ENCODE data around the gene RMC1. TPM values are rescaled to one million over a fixed set of nuclear protein-coding genes. Genes with fewer than 3 reads are reported as not detected.
"Not testable (repeated sequence)": the region's sequence is repeated elsewhere in the genome, so short reads cannot be mapped to it uniquely, and the experiment has no call there.

RMC1 gene
- total and polyA plus RNA-seq, 2 donors, result 16.8 to 24.4 TPM

DNA sequence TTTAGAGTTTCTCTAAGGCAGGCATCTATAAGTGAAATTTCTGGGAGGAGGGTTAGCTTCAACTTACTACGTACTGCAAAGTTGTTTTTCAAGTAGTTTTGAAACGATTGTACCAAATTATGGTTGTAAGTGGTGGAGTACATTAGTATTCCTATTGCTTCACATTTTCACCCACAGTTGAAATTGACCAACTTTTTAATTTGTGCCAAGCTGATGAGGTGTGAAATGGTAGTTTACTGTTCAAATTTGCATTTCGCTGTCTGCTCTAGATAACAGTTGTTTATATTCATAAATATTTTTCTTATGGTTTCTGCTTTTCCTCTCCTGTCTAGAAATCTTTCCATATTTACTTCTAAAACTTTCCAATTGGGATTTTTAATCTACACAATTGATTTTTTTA lies 64.4 kb downstream of the RMC1 start:
- DNase-seq (ENCODE audit: extremely low spot score), result no peak
- Histone ChIP-seq H3K36me3 (ENCODE audit: insufficient read depth) (peaks cover 4% of the 10 kb centered on the region), H3K4me1 (ENCODE audit: insufficient read depth) (no peaks in the 10 kb centered on the region), H3K4me3 (ENCODE audit: low read depth, low read length) (no peak overlapping the region), H3K27ac (ENCODE audit: low read depth) (no peak overlapping the region)
- WGBS, result 95% methylated on average over 3 of the region's 3 CpGs

- H3K27ac ChIP-seq (ENCODE audit: low read depth), result peak overlapping the region; percentile 10
Observed at GRCh38 chr18:23568281-23569138, 65.2 kb downstream of the RMC1 start.

DNA sequence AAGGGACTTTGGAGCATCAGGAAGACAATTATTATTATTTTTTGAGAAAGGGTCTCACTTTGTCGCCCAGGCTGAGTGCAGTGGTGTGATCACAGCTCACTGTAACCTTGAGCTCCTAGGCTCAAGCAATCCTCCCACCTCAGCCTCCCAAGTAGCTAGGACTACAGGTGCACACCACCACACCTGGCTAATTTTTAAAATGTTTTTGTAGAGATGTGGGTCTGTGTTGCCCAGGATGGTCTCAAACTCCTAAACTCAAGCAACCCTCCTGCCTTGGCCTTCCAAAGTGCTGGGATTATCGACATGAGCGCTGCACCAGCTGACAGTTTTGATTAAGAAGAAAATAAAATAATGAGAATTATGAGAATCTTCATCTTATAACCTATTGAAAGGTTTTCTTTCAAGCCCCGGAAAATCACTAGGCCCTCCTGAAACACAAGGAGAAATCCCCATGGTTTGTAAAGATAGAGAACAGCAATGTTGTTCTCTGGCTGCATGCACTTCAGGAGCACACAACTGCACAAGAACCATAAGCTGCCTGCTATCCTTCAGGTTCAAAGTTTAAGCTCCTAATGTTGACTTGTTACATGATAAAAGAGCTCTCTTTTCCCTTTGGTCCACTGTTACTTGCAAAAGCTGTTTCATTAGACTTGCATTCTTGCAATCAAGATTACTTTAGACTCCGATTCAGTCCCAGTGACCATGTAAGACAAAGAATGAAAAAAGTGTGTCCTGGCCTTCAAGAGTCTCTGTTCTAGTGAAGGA lies 66.2 kb downstream of the RMC1 start:
- H3K27ac ChIP-seq (ENCODE audit: low read depth), result no peak overlapping the region
- H3K4me3 ChIP-seq (ENCODE audit: low read depth, low read length), result no peak overlapping the region
- H3K4me1 ChIP-seq (ENCODE audit: insufficient read depth), result no peaks in the 10 kb centered on the region
- H3K36me3 ChIP-seq (ENCODE audit: insufficient read depth), result peaks cover 4% of the 10 kb centered on the region
- WGBS, result 97% methylated on average over 5 of the region's 5 CpGs
- DNase-seq (ENCODE audit: extremely low spot score), result no peak

More at GRCh38 chr18:23568281-23569138, 65.2 kb downstream of the RMC1 start:
- 77% methylated on average over 7 of the region's 7 CpGs for WGBS
- H3K4me3 ChIP-seq (ENCODE audit: low read depth, low read length), result no peak overlapping the region
- DNase-seq (ENCODE audit: extremely low spot score), result no peak
- peaks cover 4% of the 10 kb centered on the region for H3K36me3 ChIP-seq (ENCODE audit: insufficient read depth)
- H3K4me1 ChIP-seq (ENCODE audit: insufficient read depth), result no peaks in the 10 kb centered on the region

GRCh38 chr18:23570912-23571504 lies 67.7 kb downstream of the RMC1 start:
- H3K27ac ChIP-seq (ENCODE audit: low read depth), result no peak overlapping the region
- whole genome bisulfite sequencing, result 98% methylated on average over 3 of the region's 3 CpGs
- no peaks in the 10 kb centered on the region for H3K4me1 ChIP-seq (ENCODE audit: insufficient read depth)
- DNase-seq (ENCODE audit: extremely low spot score), result no peak
- no peak overlapping the region for H3K4me3 ChIP-seq (ENCODE audit: low read depth, low read length)
- peaks cover 3% of the 10 kb centered on the region for H3K36me3 ChIP-seq (ENCODE audit: insufficient read depth)

GRCh38 chr18:23572012-23572411 lies 68.7 kb downstream of the RMC1 start:
- no peak overlapping the region for H3K27ac ChIP-seq (ENCODE audit: low read depth)
- peaks cover 2% of the 10 kb centered on the region for H3K36me3 ChIP-seq (ENCODE audit: insufficient read depth)
- no peaks in the 10 kb centered on the region for H3K4me1 ChIP-seq (ENCODE audit: insufficient read depth)
- 86% methylated on average over 2 of the region's 2 CpGs for WGBS
- DNase-seq (ENCODE audit: extremely low spot score), result no peak
- H3K4me3 ChIP-seq (ENCODE audit: low read depth, low read length), result no peak overlapping the region

DNA sequence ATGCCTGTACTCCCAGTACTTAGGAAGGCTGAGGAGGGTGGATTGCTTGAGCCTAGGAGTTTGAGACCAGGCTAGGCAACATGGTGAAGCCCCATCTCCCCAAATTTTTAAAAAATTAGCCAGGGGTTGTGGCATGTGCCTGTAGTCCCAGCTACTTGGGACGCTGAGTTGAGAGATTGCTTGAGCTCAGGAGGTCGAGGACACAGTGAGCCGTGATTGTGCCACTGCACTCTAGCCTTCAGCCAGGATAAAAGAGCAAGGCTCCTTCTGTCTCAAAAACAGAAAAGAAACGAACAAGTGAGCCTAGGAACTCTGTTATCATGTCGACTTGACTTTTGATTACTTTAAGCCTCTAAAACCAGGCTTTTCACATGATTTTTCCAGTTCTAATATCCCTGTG lies 69.3 kb downstream of the RMC1 start:
- peaks cover 2% of the 10 kb centered on the region for H3K36me3 ChIP-seq (ENCODE audit: insufficient read depth)
- H3K27ac ChIP-seq (ENCODE audit: low read depth), result no peak overlapping the region
- 81% methylated on average over 5 of the region's 5 CpGs for WGBS
- no peaks in the 10 kb centered on the region for H3K4me1 ChIP-seq (ENCODE audit: insufficient read depth)
- DNase-seq (ENCODE audit: extremely low spot score), result no peak
- no peak overlapping the region for H3K4me3 ChIP-seq (ENCODE audit: low read depth, low read length)

GRCh38 chr18:23573020-23573419 lies 69.7 kb downstream of the RMC1 start:
- Histone ChIP-seq H3K27ac (ENCODE audit: low read depth) (no peak overlapping the region), H3K36me3 (ENCODE audit: insufficient read depth) (peaks cover 2% of the 10 kb centered on the region), H3K4me1 (ENCODE audit: insufficient read depth) (no peaks in the 10 kb centered on the region), H3K4me3 (ENCODE audit: low read depth, low read length) (no peak overlapping the region)
- 92% methylated on average over 4 of the region's 4 CpGs for WGBS
- no peak for DNase-seq (ENCODE audit: extremely low spot score)

GRCh38 chr18:23573626-23574431 lies 70.5 kb downstream of the RMC1 start:
- DNase-seq (ENCODE audit: extremely low spot score), result no peak
- H3K4me1 ChIP-seq (ENCODE audit: insufficient read depth), result no peaks in the 10 kb centered on the region
- 58% methylated on average over 6 of the region's 6 CpGs for WGBS
- H3K36me3 ChIP-seq (ENCODE audit: insufficient read depth), result no peaks in the 10 kb centered on the region
- H3K27ac ChIP-seq (ENCODE audit: low read depth), result peak overlapping the region; percentile 28
- H3K4me3 ChIP-seq (ENCODE audit: low read depth, low read length), result no peak overlapping the region

DNA sequence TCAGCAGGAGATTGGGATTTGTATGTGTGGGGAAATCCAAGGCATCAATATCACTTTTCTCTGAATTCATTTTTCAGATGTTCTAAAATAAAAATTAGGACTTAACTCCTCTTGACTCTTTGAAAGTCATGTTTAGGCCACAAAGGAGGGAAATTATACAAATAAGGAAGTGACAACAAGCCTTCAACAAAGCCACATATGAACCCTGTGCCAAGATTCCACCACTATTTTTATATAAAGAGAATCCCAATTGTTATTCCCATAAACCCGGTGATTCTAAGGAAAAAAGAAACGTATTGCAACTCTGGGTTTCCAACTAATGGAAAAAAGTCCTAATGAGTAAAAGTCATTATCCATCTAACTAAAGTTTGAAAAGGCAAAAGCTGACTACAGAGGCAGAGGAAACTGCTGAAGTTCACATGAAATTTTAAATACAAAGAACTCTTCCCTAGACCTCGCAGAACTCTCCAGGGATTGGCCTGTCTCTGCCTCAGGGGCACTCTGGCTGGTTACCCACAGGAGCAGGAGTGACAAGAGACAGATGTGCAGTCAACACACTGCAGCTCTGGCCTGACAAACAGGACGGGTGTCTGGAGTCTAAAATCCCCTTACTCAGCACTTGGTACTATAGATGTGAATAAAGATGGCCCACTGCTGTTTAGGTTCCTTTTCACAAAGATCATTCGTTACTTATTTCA lies 71.4 kb downstream of the RMC1 start:
- 56% methylated on average over 5 of the region's 5 CpGs for WGBS
- Histone ChIP-seq H3K4me3 (ENCODE audit: low read depth, low read length) (no peak overlapping the region), H3K36me3 (ENCODE audit: insufficient read depth) (no peaks in the 10 kb centered on the region), H3K27ac (ENCODE audit: low read depth) (peak overlapping the region; percentile 51), H3K4me1 (ENCODE audit: insufficient read depth) (no peaks in the 10 kb centered on the region)
- DNase-seq (ENCODE audit: extremely low spot score), result no peak

- DNase-seq (ENCODE audit: extremely low spot score), result no peak
- Histone ChIP-seq H3K4me3 (ENCODE audit: low read depth, low read length) (no peak overlapping the region), H3K36me3 (ENCODE audit: insufficient read depth) (no peaks in the 10 kb centered on the region), H3K27ac (ENCODE audit: low read depth) (no peak overlapping the region), H3K4me1 (ENCODE audit: insufficient read depth) (no peaks in the 10 kb centered on the region)
- WGBS, result 96% methylated on average over 7 of the region's 7 CpGs
Observed at GRCh38 chr18:23575309-23575651, 72.0 kb downstream of the RMC1 start.

DNA sequence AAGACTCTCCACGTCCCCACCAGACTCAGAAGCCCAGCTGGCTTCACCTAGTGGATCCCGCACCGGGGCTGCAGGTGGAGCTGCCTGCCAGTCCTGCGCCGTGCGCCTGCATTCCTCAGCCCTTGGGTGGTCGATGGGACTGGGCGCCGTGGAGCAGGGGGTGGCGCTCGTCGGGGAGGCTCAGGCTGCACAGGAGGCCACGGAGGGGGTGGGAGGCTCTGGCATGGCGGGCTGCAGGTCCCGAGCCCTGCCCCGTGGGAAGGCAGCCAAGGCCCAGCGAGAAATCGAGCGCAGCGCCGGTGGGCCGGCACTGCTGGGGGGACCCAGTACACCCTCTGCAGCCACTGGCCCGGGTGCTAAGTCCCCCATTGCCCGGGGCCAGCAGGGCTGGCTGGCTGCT lies 74.2 kb downstream of the RMC1 start:
- H3K4me3 ChIP-seq (ENCODE audit: low read depth, low read length); H3K4me1 ChIP-seq (ENCODE audit: insufficient read depth); H3K36me3 ChIP-seq (ENCODE audit: insufficient read depth); DNase-seq (ENCODE audit: extremely low spot score); H3K27ac ChIP-seq (ENCODE audit: low read depth): not testable (repeated sequence)
- WGBS, result 97% methylated on average over 24 of the region's 24 CpGs

DNA sequence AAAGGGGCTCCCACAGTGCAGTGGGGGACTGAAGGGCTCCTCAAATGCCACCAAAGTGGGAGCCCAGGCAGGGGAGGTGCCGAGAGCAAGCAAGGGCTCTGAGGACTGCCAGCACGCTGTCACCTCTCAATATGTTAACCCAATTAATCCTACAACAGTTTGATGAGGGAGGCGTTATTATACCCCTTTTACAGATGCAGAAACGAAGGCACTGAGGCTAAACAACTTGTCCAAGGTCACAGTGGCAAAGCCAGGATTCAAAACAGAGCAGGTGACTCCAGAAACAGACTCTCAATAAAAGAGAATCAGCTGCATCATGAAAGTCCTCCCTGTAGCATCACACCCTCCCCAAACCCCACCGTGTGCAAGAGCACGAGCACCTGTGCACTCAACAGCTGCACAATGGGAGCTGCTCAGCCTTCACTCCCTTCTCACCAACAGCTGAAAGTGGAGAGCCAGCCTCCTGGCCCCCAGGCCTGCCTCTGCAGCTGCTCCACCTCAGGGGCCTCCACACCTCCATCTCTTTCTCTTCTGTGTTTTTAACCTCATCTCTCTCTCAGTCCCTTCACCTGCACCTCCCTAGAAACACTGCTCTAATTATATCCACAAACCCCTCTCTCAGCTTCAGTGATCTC lies 74.9 kb downstream of the RMC1 start:
- WGBS, result 91% methylated on average over 6 of the region's 6 CpGs
- Histone ChIP-seq H3K4me3 (ENCODE audit: low read depth, low read length) (no peak overlapping the region), H3K4me1 (ENCODE audit: insufficient read depth) (no peaks in the 10 kb centered on the region), H3K36me3 (ENCODE audit: insufficient read depth) (no peaks in the 10 kb centered on the region), H3K27ac (ENCODE audit: low read depth) (no peak overlapping the region)
- no peak for DNase-seq (ENCODE audit: extremely low spot score)

Data from urinary bladder (tissue), 4 donors.